ENCODE measurements around the gene JAK2. TPM values are rescaled to one million over a fixed set of nuclear protein-coding genes. Genes with fewer than 3 reads are reported as not detected.

The JAK2 gene
- polyA plus RNA-seq, 1 experiment = 9.2 TPM

GRCh38 chr9:4955836-4956235, 29.2 kb upstream of the JAK2 start:
- DNase-seq (ENCODE audit: low read depth, low spot score) = no peak
- no peak for TF ChIP-seq CTCF (IDR thresholded peaks at IDR 0.05; ENCODE audit: low read depth, low read length)
- H3K4me3 ChIP-seq (ENCODE audit: low read depth, low read length) = no peak overlapping the region

GRCh38 chr9:4959031-4959430, 26.0 kb upstream of the JAK2 start:
- ChIA-PET POLR2A (no interaction called here), CTCF (no interaction called here)
- TF ChIP-seq CTCF (IDR thresholded peaks at IDR 0.05; ENCODE audit: low read depth, low read length) = no peak
- Histone ChIP-seq H3K27ac (ENCODE audit: low read depth, low read length) (no peak overlapping the region), H3K27me3 (ENCODE audit: control insufficient read depth, insufficient read depth, low read length) (no peaks in the 10 kb centered on the region), H3K9me3 (ENCODE audit: control insufficient read depth, insufficient read depth, low read length) (no peaks in the 10 kb centered on the region), H3K4me3 (ENCODE audit: low read depth, low read length) (no peak overlapping the region)
- DNase-seq (ENCODE audit: low read depth, low spot score) = no peak

More at GRCh38 chr9:4955836-4956235, 29.2 kb upstream of the JAK2 start:
- H3K27ac ChIP-seq (ENCODE audit: low read depth, low read length) = no peak overlapping the region
- CTCF ChIA-PET = no interaction called here
- H3K27me3 ChIP-seq (ENCODE audit: control insufficient read depth, insufficient read depth, low read length) = no peaks in the 10 kb centered on the region
- POLR2A ChIA-PET = no interaction called here
- no peaks in the 10 kb centered on the region for H3K9me3 ChIP-seq (ENCODE audit: control insufficient read depth, insufficient read depth, low read length)

- CTCF ChIA-PET = no interaction called here
These were observed 23.0 kb upstream of the JAK2 start for GRCh38 chr9:4962085-4962484.

GRCh38 chr9:4964540-4964939, 20.5 kb upstream of the JAK2 start:
- Histone ChIP-seq H3K27ac (ENCODE audit: low read depth, low read length) (no peak overlapping the region), H3K9me3 (ENCODE audit: control insufficient read depth, insufficient read depth, low read length) (no peaks in the 10 kb centered on the region), H3K27me3 (ENCODE audit: control insufficient read depth, insufficient read depth, low read length) (no peaks in the 10 kb centered on the region), H3K4me3 (ENCODE audit: low read depth, low read length) (no peak overlapping the region)
- no peak for DNase-seq (ENCODE audit: low read depth, low spot score)
- ChIA-PET POLR2A (no interaction called here), CTCF (no interaction called here)
- no peak for TF ChIP-seq CTCF (IDR thresholded peaks at IDR 0.05; ENCODE audit: low read depth, low read length)

More at GRCh38 chr9:4962085-4962484, 23.0 kb upstream of the JAK2 start:
- DNase-seq (ENCODE audit: low read depth, low spot score) = no peak
- Histone ChIP-seq H3K27me3 (ENCODE audit: control insufficient read depth, insufficient read depth, low read length) (no peaks in the 10 kb centered on the region), H3K27ac (ENCODE audit: low read depth, low read length) (no peak overlapping the region), H3K9me3 (ENCODE audit: control insufficient read depth, insufficient read depth, low read length) (no peaks in the 10 kb centered on the region), H3K4me3 (ENCODE audit: low read depth, low read length) (no peak overlapping the region)
- no peak for TF ChIP-seq CTCF (IDR thresholded peaks at IDR 0.05; ENCODE audit: low read depth, low read length)
- POLR2A ChIA-PET = no interaction called here

GRCh38 chr9:4965174-4965821, 19.8 kb upstream of the JAK2 start:
- Histone ChIP-seq H3K27ac (ENCODE audit: low read depth, low read length) (no peak overlapping the region), H3K9me3 (ENCODE audit: control insufficient read depth, insufficient read depth, low read length) (no peaks in the 10 kb centered on the region), H3K4me3 (ENCODE audit: low read depth, low read length) (no peak overlapping the region), H3K27me3 (ENCODE audit: control insufficient read depth, insufficient read depth, low read length) (no peaks in the 10 kb centered on the region)
- no peak for TF ChIP-seq CTCF (IDR thresholded peaks at IDR 0.05; ENCODE audit: low read depth, low read length)
- ChIA-PET CTCF (no interaction called here), POLR2A (no interaction called here)
- DNase-seq (ENCODE audit: low read depth, low spot score) = no peak
